GM04503 (cell line): ENCODE measurements around the gene PAM.
"Not testable (repeated sequence)": the region's sequence is repeated elsewhere in the genome, so short reads cannot be mapped to it uniquely, and the experiment has no call there.

ENCODE experiments used
- DNase-seq: peaks from one replicate; pipeline ENCODE4 v3.0.0-alpha.2; 2012; ENCODE audit warnings: low read depth

Gene PAM

GRCh38 chr5:102751903-102752376 lies 3.2 kb upstream of the PAM start:
- not testable (repeated sequence) for DNase-seq

GRCh38 chr5:102753889-102754766 lies 977 bp upstream of the PAM start:
- DNase-seq = no peak

GRCh38 chr5:102755686-102756371 lies 724 bp downstream of the PAM start:
- peak; percentile 56 for DNase-seq

GRCh38 chr5:102758576-102758975 lies 3.5 kb downstream of the PAM start:
- no peak for DNase-seq

GRCh38 chr5:102759289-102759688 lies 4.2 kb downstream of the PAM start:
- no peak for DNase-seq

GRCh38 chr5:102759700-102760099 lies 4.6 kb downstream of the PAM start:
- DNase-seq = no peak

GRCh38 chr5:102760815-102761214 lies 5.7 kb downstream of the PAM start:
- DNase-seq = no peak

- peak; percentile 37 for DNase-seq
Observed at GRCh38 chr5:102762095-102762534, 7.0 kb downstream of the PAM start.

- no peak for DNase-seq
Observed at GRCh38 chr5:102762562-102763227, 7.6 kb downstream of the PAM start.

GRCh38 chr5:102763734-102764133 lies 8.6 kb downstream of the PAM start:
- no peak for DNase-seq

GRCh38 chr5:102764381-102765004 lies 9.4 kb downstream of the PAM start:
- no peak for DNase-seq

- no peak for DNase-seq
Observed at GRCh38 chr5:102765350-102765749, 10.2 kb downstream of the PAM start.

- DNase-seq = no peak
Observed at GRCh38 chr5:102766295-102767090, 11.4 kb downstream of the PAM start.

GRCh38 chr5:102767862-102768261 lies 12.8 kb downstream of the PAM start:
- DNase-seq = no peak

GRCh38 chr5:102770803-102771202 lies 15.7 kb downstream of the PAM start:
- no peak for DNase-seq

- no peak for DNase-seq
Observed at GRCh38 chr5:102771435-102771834, 16.3 kb downstream of the PAM start.

GRCh38 chr5:102772273-102772672 lies 17.2 kb downstream of the PAM start:
- no peak for DNase-seq

- no peak for DNase-seq
Observed at GRCh38 chr5:102773133-102773532, 18.0 kb downstream of the PAM start.

GRCh38 chr5:102775756-102776155 lies 20.7 kb downstream of the PAM start:
- DNase-seq = not testable (repeated sequence)

GRCh38 chr5:102777099-102777498 lies 22.0 kb downstream of the PAM start:
- no peak for DNase-seq

GRCh38 chr5:102778478-102778877 lies 23.4 kb downstream of the PAM start:
- peak; percentile 76 for DNase-seq
